DMS79 (cell line): ENCODE data around the gene VBP1.
"Not testable (repeated sequence)": the region's sequence is repeated elsewhere in the genome, so short reads cannot be mapped to it uniquely, and the experiment has no call there.

Experiments used
- DNase-seq: peaks from one replicate; lab custom pipeline; 2025; lab: John Stamatoyannopoulos, UW

VBP1 gene

GRCh38 chrX:155216179-155216939 is at the start of gene VBP1:
Gene VBP1, plus strand, starts transcription at chrX:155216460. Its CDS starts 23 bp downstream, at chrX:155216483.
- DNase-seq, result peak; percentile 90

- no peak for DNase-seq
Measured at GRCh38 chrX:155169881-155170280, 46.4 kb upstream of the VBP1 start.

GRCh38 chrX:155179346-155179997 is 36.8 kb upstream of the VBP1 start:
- no peak for DNase-seq

- no peak for DNase-seq
Measured at GRCh38 chrX:155188786-155189185, 27.5 kb upstream of the VBP1 start.

GRCh38 chrX:155211208-155211607 is 5.1 kb upstream of the VBP1 start:
- no peak for DNase-seq

- DNase-seq, result no peak
Measured at GRCh38 chrX:155213731-155214130, 2.5 kb upstream of the VBP1 start.

GRCh38 chrX:155215443-155216178 is 649 bp upstream of the VBP1 start:
- no peak for DNase-seq

GRCh38 chrX:155216940-155217440 is 730 bp downstream of the VBP1 start:
- DNase-seq, result peak; percentile 24

- no peak for DNase-seq
Measured at GRCh38 chrX:155218777-155219176, 2.5 kb downstream of the VBP1 start.

- DNase-seq, result no peak
Measured at GRCh38 chrX:155221351-155221750, 5.1 kb downstream of the VBP1 start.

- DNase-seq, result not testable (repeated sequence)
Measured at GRCh38 chrX:155223746-155224145, 7.5 kb downstream of the VBP1 start.

GRCh38 chrX:155225774-155226173 is 9.5 kb downstream of the VBP1 start:
- no peak for DNase-seq

GRCh38 chrX:155231163-155231562 is 14.9 kb downstream of the VBP1 start:
- DNase-seq, result no peak

GRCh38 chrX:155235891-155236290 is 19.6 kb downstream of the VBP1 start:
- DNase-seq, result no peak

GRCh38 chrX:155237719-155238118 is 21.5 kb downstream of the VBP1 start:
- DNase-seq, result no peak

GRCh38 chrX:155242300-155242699 is 26.0 kb downstream of the VBP1 start:
- no peak for DNase-seq

- DNase-seq, result no peak
Measured at GRCh38 chrX:155246748-155247147, 30.5 kb downstream of the VBP1 start.

GRCh38 chrX:155247497-155247896 is 31.2 kb downstream of the VBP1 start:
- no peak for DNase-seq

GRCh38 chrX:155251391-155251790 is 35.1 kb downstream of the VBP1 start:
- DNase-seq, result no peak

GRCh38 chrX:155259752-155260151 is 43.5 kb downstream of the VBP1 start:
- DNase-seq, result no peak

- no peak for DNase-seq
Measured at GRCh38 chrX:155262970-155263754, 46.9 kb downstream of the VBP1 start.
